H9 (cell line): Measurements from ENCODE around the gene PPARGC1A. TPM values are rescaled to one million over a fixed set of nuclear protein-coding genes. Genes with fewer than 3 reads are reported as not detected.

Experiments used
- DNase-seq: peaks from one replicate; pipeline ENCODE4 v3.0.0-alpha.2; 2017
- H2AFZ ChIP-seq: one replicate; pipeline ENCODE4 v1.6.1; 2013; ENCODE audit warnings: mild to moderate bottlenecking, low read length, control low read depth, moderate library complexity
- H2AK5ac ChIP-seq: 2 replicates; pipeline ENCODE4 v1.6.1; 2013; ENCODE audit warnings: low read length, control low read depth, mixed read lengths; ENCODE audit not compliant: insufficient read length
- H2BK120ac ChIP-seq: one replicate; pipeline ENCODE4 v1.6.1; 2013; ENCODE audit warnings: low read depth, mild to moderate bottlenecking, low read length, control low read depth, inconsistent platforms; ENCODE audit not compliant: poor library complexity, severe bottlenecking
- H2BK12ac ChIP-seq: 2 replicates; pipeline ENCODE4 v1.6.1; 2013; ENCODE audit warnings: low read length, control low read depth, mixed read lengths, low read depth; ENCODE audit not compliant: insufficient read length
- H2BK15ac ChIP-seq: 2 replicates; pipeline ENCODE4 v1.6.1; 2013; ENCODE audit warnings: low read depth, low read length, control low read depth
- H2BK20ac ChIP-seq: one replicate; pipeline ENCODE4 v1.6.1; 2013; ENCODE audit warnings: low read depth, mild to moderate bottlenecking, low read length, control low read depth, inconsistent platforms; ENCODE audit not compliant: poor library complexity, severe bottlenecking
- H2BK5ac ChIP-seq: 2 replicates; pipeline ENCODE4 v1.6.1; 2013; ENCODE audit warnings: low read length, control low read depth, mixed read lengths; ENCODE audit not compliant: insufficient read length
- H3K14ac ChIP-seq: 2 replicates; pipeline ENCODE4 v1.6.1; 2013; ENCODE audit warnings: low read length, control low read depth; ENCODE audit not compliant: insufficient read depth
- H3K18ac ChIP-seq: 2 replicates; pipeline ENCODE4 v1.6.1; 2013; ENCODE audit warnings: low read depth, mild to moderate bottlenecking, mixed read lengths, low read length, control low read depth; ENCODE audit not compliant: insufficient read length
- H3K23ac ChIP-seq: 2 replicates; pipeline ENCODE4 v1.6.1; 2013; ENCODE audit warnings: low read length, control low read depth, mixed read lengths, low read depth; ENCODE audit not compliant: insufficient read length
- H3K23me2 ChIP-seq: 2 replicates; pipeline ENCODE4 v1.6.1; 2013; ENCODE audit warnings: low read depth, mild to moderate bottlenecking, mixed read lengths, low read length, control low read depth; ENCODE audit not compliant: insufficient read length, poor library complexity, severe bottlenecking
- H3K27ac ChIP-seq: 2 replicates; pipeline ENCODE4 v1.5.1; 2013; ENCODE audit warnings: low read length, control low read depth, mixed read lengths, low read depth; ENCODE audit not compliant: insufficient read length
- H3K27me3 ChIP-seq: 2 replicates; pipeline ENCODE4 v1.6.1; 2013; ENCODE audit warnings: low read length, control low read depth, inconsistent platforms; ENCODE audit not compliant: insufficient read depth
- H3K4ac ChIP-seq: 2 replicates; pipeline ENCODE4 v1.6.1; 2013; ENCODE audit warnings: low read depth, mild to moderate bottlenecking, control low read depth, inconsistent platforms, low read length, moderate library complexity
- H3K4me1 ChIP-seq: 2 replicates; pipeline ENCODE4 v1.6.1; 2013; ENCODE audit warnings: low read length, control low read depth, inconsistent platforms; ENCODE audit not compliant: insufficient read depth
- H3K4me2 ChIP-seq: 2 replicates; pipeline ENCODE4 v1.6.1; 2013; ENCODE audit warnings: low read length, control low read depth, mixed read lengths; ENCODE audit not compliant: insufficient read length, insufficient read depth
- H3K56ac ChIP-seq: 2 replicates; pipeline ENCODE4 v1.6.1; 2013; ENCODE audit warnings: low read depth, mild to moderate bottlenecking, mixed read lengths, low read length, control low read depth; ENCODE audit not compliant: insufficient read length
- H3K79me1 ChIP-seq: 2 replicates; pipeline ENCODE4 v1.6.1; 2013; ENCODE audit warnings: low read depth, mild to moderate bottlenecking, moderate library complexity, low read length, control low read depth, inconsistent platforms; ENCODE audit not compliant: insufficient read depth, poor library complexity, severe bottlenecking
- H3K79me2 ChIP-seq: 2 replicates; pipeline ENCODE4 v1.6.1; 2013; ENCODE audit warnings: low read length, control low read depth, inconsistent platforms; ENCODE audit not compliant: insufficient read depth
- H3K9ac ChIP-seq: 2 replicates; pipeline ENCODE4 v1.6.1; 2013; ENCODE audit warnings: low read length, control low read depth, mixed read lengths; ENCODE audit not compliant: insufficient read length; ENCODE audit errors: extremely low read depth
- H3K9me3 ChIP-seq: one replicate; pipeline ENCODE4 v1.6.1; 2013; ENCODE audit warnings: low read depth, low read length, inconsistent platforms; ENCODE audit not compliant: control insufficient read depth
- H3T11ph ChIP-seq: one replicate; pipeline ENCODE4 v1.6.1; 2013; ENCODE audit warnings: mild to moderate bottlenecking, low read length, control low read depth, inconsistent platforms
- H4K20me1 ChIP-seq: one replicate; pipeline ENCODE4 v1.6.1; 2013; ENCODE audit not compliant: control insufficient read depth, insufficient read length, insufficient read depth
- H4K5ac ChIP-seq: 2 replicates; pipeline ENCODE4 v1.6.1; 2013; ENCODE audit warnings: low read depth, mild to moderate bottlenecking, mixed read lengths, low read length, control low read depth; ENCODE audit not compliant: insufficient read length
- H4K8ac ChIP-seq: replicated peaks from 2 replicates; pipeline ENCODE4 v1.6.1; 2013; ENCODE audit warnings: low read length, control low read depth, mixed read lengths, low read depth; ENCODE audit not compliant: insufficient read length
- H4K91ac ChIP-seq: 2 replicates; pipeline ENCODE4 v1.6.1; 2013; ENCODE audit warnings: low read depth, mild to moderate bottlenecking, moderate library complexity, mixed read lengths, low read length, control low read depth; ENCODE audit not compliant: insufficient read length
- H3K27ac Mint-ChIP-seq, 3 experiments: 2 replicates in 2 of 3; 3 replicates in 1 of 3; pipeline ENCODE4 v1.8.0; 2020 to 2021; ENCODE audit warnings: mixed read lengths in 3 of 3, mild to moderate bottlenecking in 1 of 3, moderate library complexity in 1 of 3
- H3K27me3 Mint-ChIP-seq: 2 replicates; pipeline ENCODE4 v1.8.0; 2021; ENCODE audit warnings: low read depth, mild to moderate bottlenecking, moderate library complexity, mixed read lengths
- H3K36me3 Mint-ChIP-seq, 3 experiments: 2 replicates in 2 of 3; 3 replicates in 1 of 3; pipeline ENCODE4 v1.8.0; 2020 to 2021; ENCODE audit warnings: low read depth in 3 of 3, mixed read lengths in 3 of 3; ENCODE audit not compliant: insufficient read depth in 1 of 3
- H3K4me1 Mint-ChIP-seq, 2 experiments: 2 replicates each; pipeline ENCODE4 v1.8.0; 2020; ENCODE audit warnings: mixed read lengths in 2 of 2
- H3K4me3 Mint-ChIP-seq, 2 experiments: 2 replicates in 1 of 2; 3 replicates in 1 of 2; pipeline ENCODE4 v1.8.0; 2020 to 2021; ENCODE audit warnings: mild to moderate bottlenecking in 2 of 2, mixed read lengths in 2 of 2, moderate library complexity in 1 of 2
- H3K9me3 Mint-ChIP-seq, 2 experiments: 2 replicates in 1 of 2; 3 replicates in 1 of 2; pipeline ENCODE4 v1.8.0; 2020; ENCODE audit warnings: mild to moderate bottlenecking in 2 of 2, mixed read lengths in 2 of 2, moderate library complexity in 1 of 2
- WGBS: extraction: QIAGEN DNeasy Blood & Tissue Kit; methylation state at CpG from one replicate; pipeline ENCODE4 v1.1.7; 2013; ENCODE audit warnings: missing lambda C conversion rate, low lambda C conversion rate, mixed read lengths; ENCODE audit not compliant: insufficient read length; ENCODE audit errors: extremely low coverage; 5-methylcytosine and 5-hydroxymethylcytosine counted together
- total RNA-seq: library from RNA; stranded (reverse); gene quantifications from 2 replicates; pipeline ENCODE4 v1.2.1, GENCODE V29; 2021
- TF ChIP-seq, protein P1 (sequence below): fragments of 200-600 bp; sonication (generic); conservative IDR thresholded peaks from 3 replicates; pipeline ENCODE4 v1.8.0; 2021; ENCODE audit warnings: antibody characterized with exemption, mild to moderate bottlenecking

PPARGC1A gene
- total RNA-seq, 1 experiment from 2014 or later: 1.7 TPM

GRCh38 chr4:23835774-23836478, 53.9 kb downstream of the PPARGC1A start:
- H3K4ac ChIP-seq: no peak overlapping the region
- H3T11ph ChIP-seq: no peak overlapping the region
- no peak for DNase-seq
- H2BK120ac ChIP-seq: no peak overlapping the region
- H4K8ac ChIP-seq: no peak overlapping the region
- no peak overlapping the region for H2BK5ac ChIP-seq
- Mint-ChIP-seq H3K9me3 (no peaks in the 10 kb centered on the region), H3K36me3 (no peaks in the 10 kb centered on the region; a peak in 1 of 7 replicates), H3K27me3 (no peaks in the 10 kb centered on the region; the same call in 1 of the 2 replicates), H3K4me3 (no peak overlapping the region), H3K27ac (no peak overlapping the region), H3K4me1 (no peaks in the 10 kb centered on the region)
- no CpG with 5 or more reads among the region's 8 CpGs for WGBS
- no peaks in the 10 kb centered on the region for H3K9me3 ChIP-seq
- H3K23me2 ChIP-seq: no peaks in the 10 kb centered on the region
- H3K18ac ChIP-seq: no peak overlapping the region
- H3K79me1 ChIP-seq: no peaks in the 10 kb centered on the region
- H2AFZ ChIP-seq: no peak overlapping the region
- H3K9ac ChIP-seq: no peak overlapping the region
- no peaks in the 10 kb centered on the region for H4K20me1 ChIP-seq
- no peak overlapping the region for H3K23ac ChIP-seq
- H3K79me2 ChIP-seq: no peaks in the 10 kb centered on the region
- no peak overlapping the region for H2BK20ac ChIP-seq
- H3K56ac ChIP-seq: no peak overlapping the region
- no peak overlapping the region for H3K27ac ChIP-seq
- TF ChIP-seq, protein P1, sequence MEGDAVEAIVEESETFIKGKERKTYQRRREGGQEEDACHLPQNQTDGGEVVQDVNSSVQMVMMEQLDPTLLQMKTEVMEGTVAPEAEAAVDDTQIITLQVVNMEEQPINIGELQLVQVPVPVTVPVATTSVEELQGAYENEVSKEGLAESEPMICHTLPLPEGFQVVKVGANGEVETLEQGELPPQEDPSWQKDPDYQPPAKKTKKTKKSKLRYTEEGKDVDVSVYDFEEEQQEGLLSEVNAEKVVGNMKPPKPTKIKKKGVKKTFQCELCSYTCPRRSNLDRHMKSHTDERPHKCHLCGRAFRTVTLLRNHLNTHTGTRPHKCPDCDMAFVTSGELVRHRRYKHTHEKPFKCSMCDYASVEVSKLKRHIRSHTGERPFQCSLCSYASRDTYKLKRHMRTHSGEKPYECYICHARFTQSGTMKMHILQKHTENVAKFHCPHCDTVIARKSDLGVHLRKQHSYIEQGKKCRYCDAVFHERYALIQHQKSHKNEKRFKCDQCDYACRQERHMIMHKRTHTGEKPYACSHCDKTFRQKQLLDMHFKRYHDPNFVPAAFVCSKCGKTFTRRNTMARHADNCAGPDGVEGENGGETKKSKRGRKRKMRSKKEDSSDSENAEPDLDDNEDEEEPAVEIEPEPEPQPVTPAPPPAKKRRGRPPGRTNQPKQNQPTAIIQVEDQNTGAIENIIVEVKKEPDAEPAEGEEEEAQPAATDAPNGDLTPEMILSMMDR: no peak
- H4K5ac ChIP-seq: no peak overlapping the region
- no peak overlapping the region for H4K91ac ChIP-seq
- H2AK5ac ChIP-seq: no peak overlapping the region
- H3K4me1 ChIP-seq: no peaks in the 10 kb centered on the region
- no peak overlapping the region for H3K14ac ChIP-seq
- H3K4me2 ChIP-seq: no peak overlapping the region
- no peaks in the 10 kb centered on the region for H3K27me3 ChIP-seq
- no peak overlapping the region for H2BK12ac ChIP-seq
- H2BK15ac ChIP-seq: no peak overlapping the region
